IMR-90 (cell line): Measurements from ENCODE around the gene WBP2. TPM values are rescaled to one million over a fixed set of nuclear protein-coding genes. Genes with fewer than 3 reads are reported as not detected.

Source experiments
- ATAC-seq: fragments of 200-7000 bp; cut with Tn5 transposase; 2 replicates; pipeline ENCODE4 v1.9.1; 2020; ENCODE audit warnings: low read depth, mild to moderate bottlenecking, moderate library complexity
- BruUV-seq: library from RNA; stranded (reverse); fragments of 400-500 nt; replicated peaks from 2 replicates; lab custom pipeline; 2021; lab: Mats Ljungman, UMichigan
- CTCF ChIA-PET: fragments of 300-600 bp; formaldehyde crosslinking; extraction: SDS; loops from one replicate; lab custom pipeline; 2021; ENCODE audit warnings: antibody characterized with exemption; lab: Yijun Ruan, JAX
- POLR2A ChIA-PET: fragments of 300-600 bp; sonication (Branson Sonifier 250); formaldehyde crosslinking; loops from one replicate; lab custom pipeline; 2022; ENCODE audit warnings: antibody characterized with exemption; ENCODE audit not compliant: unreplicated experiment; lab: Charles Lee
- DNase-seq: peaks from one replicate; pipeline ENCODE4 v3.0.0; 2013
- H2AFZ ChIP-seq: replicated peaks from 2 replicates; pipeline ENCODE3; 2013; ENCODE audit warnings: low read length, mild to moderate bottlenecking; ENCODE audit not compliant: poor library complexity
- H2AK5ac ChIP-seq: 2 replicates; pipeline ENCODE4 v1.6.1; 2013; ENCODE audit warnings: low read depth, low read length, inconsistent platforms
- H2AK9ac ChIP-seq: replicated peaks from 2 replicates; pipeline ENCODE3; 2013; ENCODE audit warnings: mild to moderate bottlenecking, low read depth, low read length, moderate library complexity; ENCODE audit not compliant: poor library complexity
- H2BK120ac ChIP-seq: 2 replicates; pipeline ENCODE4 v1.6.1; 2013; ENCODE audit warnings: low read depth, low read length, inconsistent platforms
- H2BK15ac ChIP-seq: 3 replicates; pipeline ENCODE4 v1.6.1; 2013; ENCODE audit warnings: low read depth, low read length, inconsistent platforms
- H2BK20ac ChIP-seq: 2 replicates; pipeline ENCODE4 v1.6.1; 2013; ENCODE audit warnings: low read depth, mild to moderate bottlenecking, inconsistent platforms, low read length, moderate library complexity
- H2BK5ac ChIP-seq: 2 replicates; pipeline ENCODE4 v1.6.1; 2013; ENCODE audit warnings: mild to moderate bottlenecking, low read depth, low read length, inconsistent platforms; ENCODE audit not compliant: poor library complexity, severe bottlenecking
- H3K14ac ChIP-seq: replicated peaks from 2 replicates; pipeline ENCODE4 v1.6.1; 2013; ENCODE audit warnings: low read depth, low read length, inconsistent platforms
- H3K18ac ChIP-seq: 2 replicates; pipeline ENCODE4 v1.6.1; 2013; ENCODE audit warnings: low read depth, low read length, control low read depth
- H3K23ac ChIP-seq: 2 replicates; pipeline ENCODE4 v1.6.1; 2013; ENCODE audit warnings: low read depth, low read length, inconsistent platforms
- H3K27ac ChIP-seq: 2 replicates; pipeline ENCODE4 v1.5.1; 2013; ENCODE audit warnings: mild to moderate bottlenecking, control low read depth, low read length; ENCODE audit not compliant: insufficient read depth
- H3K27me3 ChIP-seq: 2 replicates; pipeline ENCODE4 v1.6.1; 2013; ENCODE audit warnings: low read length; ENCODE audit not compliant: control insufficient read depth, insufficient read depth
- H3K36me3 ChIP-seq: 2 replicates; pipeline ENCODE4 v1.6.1; 2013; ENCODE audit warnings: low read length, mixed read lengths; ENCODE audit not compliant: control insufficient read depth, insufficient read depth
- H3K4ac ChIP-seq: 2 replicates; pipeline ENCODE4 v1.6.1; 2013; ENCODE audit warnings: low read depth, low read length, inconsistent platforms
- H3K4me1 ChIP-seq: 2 replicates; pipeline ENCODE4 v1.6.1; 2013; ENCODE audit warnings: low read length, mixed read lengths; ENCODE audit not compliant: control insufficient read depth, insufficient read depth
- H3K4me2 ChIP-seq: 2 replicates; pipeline ENCODE4 v1.6.1; 2013; ENCODE audit warnings: low read depth, mild to moderate bottlenecking, control low read depth, low read length, moderate library complexity
- H3K4me3 ChIP-seq: 2 replicates; pipeline ENCODE4 v1.5.1; 2013; ENCODE audit warnings: low read depth, mild to moderate bottlenecking, control low read depth, low read length, moderate library complexity; ENCODE audit not compliant: insufficient read depth
- H3K56ac ChIP-seq: 2 replicates; pipeline ENCODE4 v1.6.1; 2013; ENCODE audit warnings: low read length, inconsistent platforms; ENCODE audit not compliant: insufficient read depth; ENCODE audit errors: extremely low read depth
- H3K79me1 ChIP-seq, 2 experiments: 2 replicates each; pipeline ENCODE4 v1.6.1; 2013; ENCODE audit warnings: low read length in 2 of 2, inconsistent platforms in 1 of 2, low read depth in 1 of 2
- H3K9ac ChIP-seq: 2 replicates; pipeline ENCODE4 v1.6.1; 2013; ENCODE audit warnings: low read depth, low read length, control low read depth
- H3K9me1 ChIP-seq: 2 replicates; pipeline ENCODE4 v1.6.1; 2013; ENCODE audit warnings: low read length, inconsistent platforms; ENCODE audit not compliant: insufficient read depth
- H3K9me3 ChIP-seq: 2 replicates; pipeline ENCODE4 v1.6.1; 2013; ENCODE audit warnings: low read length; ENCODE audit not compliant: control insufficient read depth, insufficient read depth
- H4K20me1 ChIP-seq: 2 replicates; pipeline ENCODE4 v1.6.1; 2013; ENCODE audit warnings: low read length, inconsistent platforms; ENCODE audit not compliant: insufficient read depth
- H4K5ac ChIP-seq: 2 replicates; pipeline ENCODE4 v1.6.1; 2013; ENCODE audit warnings: mild to moderate bottlenecking, low read depth, low read length, control low read depth
- H4K8ac ChIP-seq, 2 experiments: 2 replicates each; pipeline ENCODE4 v1.6.1; 2013; ENCODE audit warnings: low read depth in 2 of 2, low read length in 2 of 2, control low read depth in 1 of 2, inconsistent platforms in 1 of 2
- H4K91ac ChIP-seq: 2 replicates; pipeline ENCODE4 v1.6.1; 2013; ENCODE audit warnings: low read depth, low read length, inconsistent platforms; ENCODE audit not compliant: insufficient read depth
- CTCF ChIP-seq: conservative IDR thresholded peaks from 2 replicates; pipeline ENCODE4 v1.5.1; 2012; ENCODE audit warnings: mild to moderate bottlenecking, low read depth, low read length, improper control_type of control experiment
- ELK1 ChIP-seq: fragments of 150-350 bp; IDR thresholded peaks from 2 replicates; pipeline ENCODE4 v1.6.1; 2016; ENCODE audit warnings: low read depth, mild to moderate bottlenecking, low read length, moderate library complexity, borderline replicate concordance
- FOS ChIP-seq: fragments of 150-350 bp; IDR thresholded peaks from 2 replicates; pipeline ENCODE4 v1.6.1; 2016; ENCODE audit warnings: low read depth, low read length
- MXI1 ChIP-seq: IDR thresholded peaks from 2 replicates; pipeline ENCODE4 v1.6.1; 2012; ENCODE audit warnings: low read depth, mild to moderate bottlenecking, low read length, moderate library complexity, borderline replicate concordance
- POLR2A ChIP-seq: IDR thresholded peaks from 2 replicates; pipeline ENCODE4 v1.6.1; 2012; ENCODE audit warnings: mild to moderate bottlenecking, low read depth, low read length
- RAD21 ChIP-seq: IDR thresholded peaks from 2 replicates; pipeline ENCODE4 v1.6.1; 2012; ENCODE audit warnings: low read length, improper control_type of control experiment
- RCOR1 ChIP-seq: IDR thresholded peaks from 2 replicates; pipeline ENCODE4 v1.6.1; 2012; ENCODE audit warnings: mild to moderate bottlenecking, low read length, improper control_type of control experiment; ENCODE audit not compliant: insufficient replicate concordance
- RFX5 ChIP-seq: IDR thresholded peaks from 2 replicates; pipeline ENCODE4 v1.8.0; 2012; ENCODE audit warnings: low read depth, mild to moderate bottlenecking, low read length, moderate library complexity
- SMC3 ChIP-seq: fragments of 150-350 bp; IDR thresholded peaks from 2 replicates; pipeline ENCODE4 v1.6.1; 2016; ENCODE audit warnings: low read depth, mild to moderate bottlenecking, antibody characterized with exemption, low read length, moderate library complexity
- WGBS, 2 experiments: methylation state at CpG; one replicate each; pipeline versions ENCODE4 v1.1.5 to v1.1.7; 2013; ENCODE audit warnings: missing lambda C conversion rate in 2 of 2; ENCODE audit not compliant: insufficient read length in 1 of 2; ENCODE audit errors: extremely low coverage in 2 of 2; 5-methylcytosine and 5-hydroxymethylcytosine counted together
- dilution Hi-C: fragments of 300-500 bp; cut with HindIII; formaldehyde crosslinking; loops from one replicate; pipeline ENCODE4 v1.14.3; 2018; ENCODE audit warnings: low sequenced_read_pairs; ENCODE audit not compliant: unreplicated experiment
- in situ Hi-C: fragments of 300-500 bp; cut with MboI; formaldehyde crosslinking; loops from 3 replicates; pipeline ENCODE4 v1.14.3; 2019; ENCODE audit warnings: low sequenced_read_pairs, inconsistent platforms, mixed read lengths
- intact Hi-C: fragments of 100-400 bp; cut with micrococcal nuclease; formaldehyde crosslinking; loops from 2 replicates; pipeline ENCODE4 v1.10.0; 2022
- polyA plus RNA-seq, 3 experiments: library from polyadenylated mRNA; depleted of rRNA; stranded (reverse); fragments of >200 nt; gene quantifications; 2 replicates each; pipeline ENCODE4 v1.2.3, GENCODE V29; 2012; ENCODE audit warnings: low replicate concordance in 1 of 3
- total RNA-seq: library from RNA; depleted of rRNA; stranded (reverse); fragments of >200 nt; gene quantifications from 2 replicates; pipeline ENCODE4 v1.2.3, GENCODE V29; 2012

WBP2 gene
- total and polyA plus RNA-seq, 2 of the 4 experiments (the other 2 are of a cell fraction): 9.0 to 35.5 TPM

- TF ChIP-seq FOS (no peak), SMC3 (no peak), CTCF (no peak), RCOR1 (no peak), POLR2A (no peak), ELK1 (no peak), RFX5 (no peak), RAD21 (no peak), MXI1 (no peak)
- Histone ChIP-seq H3K23ac (no peak overlapping the region), H3K79me1 (peaks cover 0 to 36% of the 10 kb centered on the region in 2 experiments; a peak in 3 of 4 replicates), H3K56ac (no peak overlapping the region), H2AK5ac (peak overlapping the region; percentile 66; the same call in 1 of the 2 replicates), H4K91ac (no peak overlapping the region), H3K4me1 (peaks cover 29% of the 10 kb centered on the region), H4K5ac (no peak overlapping the region), H3K14ac (no peak overlapping the region), H2AK9ac (no peak overlapping the region), H3K4me2 (no peak overlapping the region), H3K9me3 (no peaks in the 10 kb centered on the region), H3K9me1 (peaks cover 6% of the 10 kb centered on the region), H4K8ac (no peak overlapping the region), H3K18ac (no peak overlapping the region), H3K4ac (no peak overlapping the region), H4K20me1 (peaks cover 10% of the 10 kb centered on the region; the same call in 1 of the 2 replicates), H2BK15ac (no peak overlapping the region), H3K4me3 (no peak overlapping the region), H2BK5ac (no peak overlapping the region), H2AFZ (peak overlapping the region; percentile 32), H2BK120ac (no peak overlapping the region), H3K9ac (no peak overlapping the region), H3K27me3 (no peaks in the 10 kb centered on the region; the same call in 1 of the 2 replicates), H3K36me3 (peaks cover 6% of the 10 kb centered on the region; the same call in 1 of the 2 replicates), H3K27ac (no peak overlapping the region), H2BK20ac (no peak overlapping the region)
- in situ Hi-C loops: no loop called here
- ATAC-seq: no peak
- ChIA-PET CTCF (interaction anchor here (1.5 kb wide), 1 partner anchor 20 kb away, joined by 9 read pairs; the partner anchor contains the start of gene WBP2), POLR2A (interaction anchor here (0.6 kb wide), 1 partner anchor 17 kb away, joined by 4 read pairs; no protein-coding TSS in a partner anchor)
- BruUV-seq: no TSS peak
- intact Hi-C loops: loop anchor here (10.0 kb wide), 1 partner anchor 91 kb away; the partner anchor contains the start of gene UNK
- no peak for DNase-seq
- dilution Hi-C loops: no loop called here
- 84% methylated on average over 5 of the region's 18 CpGs; no CpG with 5 or more reads in 1 of the 2 experiments for WGBS, 2 experiments
Measured at GRCh38 chr17:75875182-75875939, 20.2 kb upstream of the WBP2 start.
